GM12875 (cell line): ENCODE data around the gene CAMK1D.

ENCODE experiments used
- H3K4me3 ChIP-seq: one replicate; pipeline ENCODE4 v1.5.1; 2011; ENCODE audit warnings: low read depth, low read length, control low read depth
- TF ChIP-seq, protein P1 (sequence below): IDR thresholded peaks from 2 replicates; pipeline ENCODE4 v1.5.1; 2011; ENCODE audit warnings: low read depth, mild to moderate bottlenecking, control low read depth, inconsistent platforms, low read length, moderate library complexity, borderline replicate concordance; ENCODE audit not compliant: insufficient read depth

Gene CAMK1D

DNA sequence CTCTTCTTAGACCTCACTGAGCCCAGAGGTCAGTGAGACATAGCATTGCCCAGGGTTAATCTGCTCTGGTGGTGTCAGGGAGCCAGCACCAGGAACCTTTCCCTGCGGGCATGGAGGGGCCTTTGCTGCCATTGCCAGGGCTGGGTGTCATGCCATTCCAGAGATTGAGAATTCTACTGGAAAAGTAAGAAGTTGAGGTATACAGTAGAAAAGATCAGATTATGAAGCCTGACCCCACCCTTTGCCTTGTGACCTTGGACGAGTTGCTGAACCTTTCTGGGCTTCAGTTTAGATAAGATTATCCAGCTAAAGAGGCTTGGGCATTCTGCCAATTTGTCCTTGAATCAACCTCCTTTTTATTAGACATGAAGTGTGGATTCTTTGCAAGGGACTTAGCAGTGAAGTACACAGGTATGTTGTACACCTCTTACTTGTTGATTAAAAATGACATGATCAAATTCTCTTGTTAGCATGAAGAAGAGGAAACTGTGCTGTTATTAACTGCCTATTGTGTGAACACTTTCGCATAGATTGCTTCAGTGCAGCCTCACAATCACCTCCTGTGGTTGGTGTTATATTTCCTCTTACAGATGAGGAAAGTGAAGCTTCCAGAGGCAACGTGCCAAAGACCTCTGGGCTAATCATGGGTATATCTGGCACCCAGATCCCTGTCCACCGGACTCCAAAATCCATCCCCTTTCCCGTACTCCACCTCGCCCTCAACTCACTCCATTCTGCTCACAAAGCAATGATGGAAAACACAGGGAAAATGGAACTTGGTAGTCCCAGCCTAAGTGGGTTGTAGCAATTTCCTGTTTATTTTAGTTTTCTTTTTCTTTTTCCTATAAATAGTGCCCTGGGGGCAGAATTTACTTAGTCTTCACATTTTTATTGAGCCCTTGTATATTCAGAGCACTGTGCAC lies 151.3 kb downstream of the CAMK1D start:
- TF ChIP-seq, protein P1, sequence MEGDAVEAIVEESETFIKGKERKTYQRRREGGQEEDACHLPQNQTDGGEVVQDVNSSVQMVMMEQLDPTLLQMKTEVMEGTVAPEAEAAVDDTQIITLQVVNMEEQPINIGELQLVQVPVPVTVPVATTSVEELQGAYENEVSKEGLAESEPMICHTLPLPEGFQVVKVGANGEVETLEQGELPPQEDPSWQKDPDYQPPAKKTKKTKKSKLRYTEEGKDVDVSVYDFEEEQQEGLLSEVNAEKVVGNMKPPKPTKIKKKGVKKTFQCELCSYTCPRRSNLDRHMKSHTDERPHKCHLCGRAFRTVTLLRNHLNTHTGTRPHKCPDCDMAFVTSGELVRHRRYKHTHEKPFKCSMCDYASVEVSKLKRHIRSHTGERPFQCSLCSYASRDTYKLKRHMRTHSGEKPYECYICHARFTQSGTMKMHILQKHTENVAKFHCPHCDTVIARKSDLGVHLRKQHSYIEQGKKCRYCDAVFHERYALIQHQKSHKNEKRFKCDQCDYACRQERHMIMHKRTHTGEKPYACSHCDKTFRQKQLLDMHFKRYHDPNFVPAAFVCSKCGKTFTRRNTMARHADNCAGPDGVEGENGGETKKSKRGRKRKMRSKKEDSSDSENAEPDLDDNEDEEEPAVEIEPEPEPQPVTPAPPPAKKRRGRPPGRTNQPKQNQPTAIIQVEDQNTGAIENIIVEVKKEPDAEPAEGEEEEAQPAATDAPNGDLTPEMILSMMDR, result no peak
- H3K4me3 ChIP-seq, result no peak overlapping the region

GRCh38 chr10:12501324-12501723 lies 152.0 kb downstream of the CAMK1D start:
- TF ChIP-seq, protein P1, result no peak
- H3K4me3 ChIP-seq, result no peak overlapping the region

GRCh38 chr10:12501841-12502525 lies 152.6 kb downstream of the CAMK1D start:
- TF ChIP-seq, protein P1, result no peak
- H3K4me3 ChIP-seq, result no peak overlapping the region

GRCh38 chr10:12502526-12503274 lies 153.4 kb downstream of the CAMK1D start:
- H3K4me3 ChIP-seq, result no peak overlapping the region
- TF ChIP-seq, protein P1, result no peak

DNA sequence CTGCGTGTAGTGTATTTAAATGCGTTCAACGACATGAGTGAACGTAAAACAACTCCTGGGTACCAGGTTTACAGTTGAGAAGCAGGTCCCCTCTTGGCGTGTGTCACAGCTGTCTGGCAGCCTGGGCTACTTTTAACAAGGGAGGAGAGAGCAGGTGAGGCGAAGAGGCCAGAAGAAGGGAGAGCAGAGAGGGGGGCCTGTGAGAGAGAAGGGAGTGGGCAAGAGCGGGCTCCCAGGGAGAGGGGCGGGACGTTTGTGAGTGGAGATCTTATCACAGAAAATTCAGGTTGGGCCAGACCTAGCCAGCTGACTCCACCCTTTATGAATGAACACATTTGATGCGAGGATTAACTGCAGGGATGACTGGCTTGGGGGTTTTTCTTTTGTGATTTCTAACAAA lies 154.0 kb downstream of the CAMK1D start:
- no peak overlapping the region for H3K4me3 ChIP-seq
- TF ChIP-seq, protein P1, result no peak

- H3K4me3 ChIP-seq, result no peak overlapping the region
- TF ChIP-seq, protein P1, result no peak
Measured at GRCh38 chr10:12504176-12504575, 154.8 kb downstream of the CAMK1D start.

DNA sequence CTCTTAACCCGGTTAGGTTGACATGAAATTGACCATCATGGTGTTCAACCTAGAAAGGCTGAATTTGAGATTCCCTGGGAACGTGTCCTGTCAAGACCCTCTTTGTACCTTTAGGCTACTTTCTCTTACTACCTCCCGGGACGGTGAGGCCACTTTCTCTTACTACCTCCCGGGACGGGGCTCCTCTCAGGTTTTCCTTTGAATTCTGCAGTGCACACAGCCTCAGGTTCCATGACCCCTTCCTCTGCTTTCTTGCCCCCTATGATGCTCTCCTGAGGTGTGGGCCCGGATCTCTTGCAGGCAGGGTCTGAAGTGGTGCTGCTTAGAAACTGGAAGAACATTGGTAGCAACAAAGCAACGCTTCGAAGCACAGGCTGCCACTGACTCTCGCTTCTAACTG lies 155.3 kb downstream of the CAMK1D start:
- H3K4me3 ChIP-seq, result no peak overlapping the region
- TF ChIP-seq, protein P1, result no peak
